BLaER1 treated with 17β-estradiol and CSF1 and Interleukin-3, amounts not matched to agents 10 nM and 100 nM (cell line): Measurements from ENCODE around the gene TPCN2.

Experiments
- H3K27ac ChIP-seq, 11 experiments: shearing (Covaris generic); formaldehyde crosslinking; 2 replicates each; pipeline ENCODE4 v1.8.1; 2022
- H3K27me3 ChIP-seq, 11 experiments: shearing (Covaris generic); formaldehyde crosslinking; 2 replicates each; pipeline ENCODE4 v1.8.1; 2022
- H3K36me3 ChIP-seq, 11 experiments: shearing (Covaris generic); formaldehyde crosslinking; 2 replicates each; pipeline ENCODE4 v1.8.1; 2022
- H3K4me1 ChIP-seq, 10 experiments: shearing (Covaris generic); formaldehyde crosslinking; 2 replicates each; pipeline ENCODE4 v1.8.1; 2022
- H3K4me2 ChIP-seq, 11 experiments: shearing (Covaris generic); formaldehyde crosslinking; 2 replicates each; pipeline ENCODE4 v1.8.1; 2022
- H3K4me3 ChIP-seq, 10 experiments: shearing (Covaris generic); formaldehyde crosslinking; 2 replicates each; pipeline ENCODE4 v1.8.1; 2022
- H3K9ac ChIP-seq, 11 experiments: shearing (Covaris generic); formaldehyde crosslinking; 2 replicates each; pipeline ENCODE4 v1.8.1; 2022
- H3K9me3 ChIP-seq, 11 experiments: shearing (Covaris generic); formaldehyde crosslinking; replicated peaks in 1 of 11; 2 replicates each; pipeline ENCODE4 v1.8.1; 2022
- H4K20me1 ChIP-seq, 11 experiments: shearing (Covaris generic); formaldehyde crosslinking; 2 replicates each; pipeline ENCODE4 v1.8.1; 2022
- Cebpa-rat ChIP-seq, 11 experiments: shearing (Covaris generic); IDR thresholded peaks; 2 replicates each; pipeline ENCODE4 v1.8.1; 2022

The TPCN2 gene

GRCh38 chr11:69166218-69167115, 117.7 kb downstream of the TPCN2 start:
- H3K27ac ChIP-seq = peak overlapping the region in 8 of 11 experiments; percentile 5 to 62 (median 40); a peak in 11 of 22 replicates
- no peak overlapping the region for H3K4me3 ChIP-seq
- 0 out of 22 replicates have a peak, but pooled peaks cover 0 to 4% (median 0%) of the 10 kb centered on the region in 11 experiments for H3K36me3 ChIP-seq
- peaks cover 18 to 20% (median 19%) of the 10 kb centered on the region in 10 experiments for H3K4me1 ChIP-seq
- H3K27me3 ChIP-seq = peaks cover 0 to 7% (median 0%) of the 10 kb centered on the region in 11 experiments; a peak in 2 of 22 replicates
- H3K9me3 ChIP-seq = peaks cover 13 to 29% (median 17%) of the 10 kb centered on the region in 11 experiments
- H4K20me1 ChIP-seq = peaks cover 0 to 20% (median 0%) of the 10 kb centered on the region in 11 experiments; a peak in 2 of 22 replicates
- H3K9ac ChIP-seq = peak overlapping the region in 7 of 11 experiments; percentile 20 to 44 (median 38); a peak in 9 of 22 replicates
- H3K4me2 ChIP-seq = peak overlapping the region; percentile 67 to 93 (median 82)
- TF ChIP-seq Cebpa-rat (IDR thresholded peaks at IDR 0.05) = no peak

- TF ChIP-seq Cebpa-rat (IDR thresholded peaks at IDR 0.05) = no peak
- Histone ChIP-seq H4K20me1 (peaks cover 0 to 20% (median 0%) of the 10 kb centered on the region in 11 experiments; a peak in 2 of 22 replicates), H3K27me3 (peaks cover 0 to 7% (median 0%) of the 10 kb centered on the region in 11 experiments; a peak in 2 of 22 replicates), H3K4me1 (peaks cover 18 to 20% (median 19%) of the 10 kb centered on the region in 10 experiments), H3K4me2 (peak overlapping the region; percentile 67 to 93 (median 82)), H3K9ac (peak overlapping the region in 5 of 11 experiments; percentile 23 to 44 (median 38); a peak in 4 of 22 replicates), H3K4me3 (no peak overlapping the region), H3K27ac (peak overlapping the region in 8 of 11 experiments; percentile 5 to 62 (median 38); a peak in 8 of 22 replicates), H3K36me3 (0 out of 22 replicates have a peak, but pooled peaks cover 0 to 4% (median 0%) of the 10 kb centered on the region in 11 experiments), H3K9me3 (peaks cover 13 to 29% (median 17%) of the 10 kb centered on the region in 11 experiments)
Observed at GRCh38 chr11:69167130-69167915, 118.6 kb downstream of the TPCN2 start.

- no peak overlapping the region for H3K9ac ChIP-seq
- peak overlapping the region in 1 of 11 experiments; percentile 87; a peak in 2 of 22 replicates for H3K4me2 ChIP-seq
- 0 out of 22 replicates have a peak, but pooled peaks cover 0 to 4% (median 0%) of the 10 kb centered on the region in 11 experiments for H3K36me3 ChIP-seq
- TF ChIP-seq Cebpa-rat (IDR thresholded peaks at IDR 0.05) = no peak
- H3K27ac ChIP-seq = peak overlapping the region in 2 of 11 experiments; percentile 29 to 62; a peak in 2 of 22 replicates
- peaks cover 18 to 20% (median 19%) of the 10 kb centered on the region in 10 experiments for H3K4me1 ChIP-seq
- peaks cover 0 to 7% (median 0%) of the 10 kb centered on the region in 11 experiments; a peak in 2 of 22 replicates for H3K27me3 ChIP-seq
- peaks cover 7 to 21% (median 13%) of the 10 kb centered on the region in 11 experiments for H3K9me3 ChIP-seq
- H4K20me1 ChIP-seq = peaks cover 0 to 20% (median 0%) of the 10 kb centered on the region in 11 experiments; a peak in 2 of 22 replicates
- no peak overlapping the region for H3K4me3 ChIP-seq
Observed at GRCh38 chr11:69167916-69168691, 119.4 kb downstream of the TPCN2 start.

- TF ChIP-seq Cebpa-rat (IDR thresholded peaks at IDR 0.05) = no peak
- H3K4me3 ChIP-seq = no peak overlapping the region
- peaks cover 0 to 7% (median 3%) of the 10 kb centered on the region in 11 experiments; a peak in 14 of 22 replicates for H3K9me3 ChIP-seq
- no peak overlapping the region for H3K4me2 ChIP-seq
- H3K36me3 ChIP-seq = no peaks in the 10 kb centered on the region
- peaks cover 0 to 7% (median 0%) of the 10 kb centered on the region in 11 experiments; a peak in 2 of 22 replicates for H3K27me3 ChIP-seq
- H3K27ac ChIP-seq = no peak overlapping the region
- no peak overlapping the region for H3K9ac ChIP-seq
- peaks cover 0 to 20% (median 0%) of the 10 kb centered on the region in 11 experiments; a peak in 2 of 22 replicates for H4K20me1 ChIP-seq
- peaks cover 18 to 20% (median 19%) of the 10 kb centered on the region in 10 experiments for H3K4me1 ChIP-seq
Observed at GRCh38 chr11:69169479-69169878, 120.7 kb downstream of the TPCN2 start.

GRCh38 chr11:69170704-69171103, 122.0 kb downstream of the TPCN2 start:
- H3K9ac ChIP-seq = no peak overlapping the region
- no peak overlapping the region for H3K27ac ChIP-seq
- H3K9me3 ChIP-seq = peaks cover 0 to 15% (median 6%) of the 10 kb centered on the region in 11 experiments; a peak in 8 of 22 replicates
- peaks cover 0 to 7% (median 0%) of the 10 kb centered on the region in 11 experiments; a peak in 2 of 22 replicates for H3K27me3 ChIP-seq
- no peak for TF ChIP-seq Cebpa-rat (IDR thresholded peaks at IDR 0.05)
- no peaks in the 10 kb centered on the region for H3K36me3 ChIP-seq
- H3K4me2 ChIP-seq = no peak overlapping the region
- peaks cover 18 to 20% (median 18%) of the 10 kb centered on the region in 10 experiments for H3K4me1 ChIP-seq
- H4K20me1 ChIP-seq = peaks cover 0 to 20% (median 0%) of the 10 kb centered on the region in 11 experiments; a peak in 2 of 22 replicates
- no peak overlapping the region for H3K4me3 ChIP-seq

- H3K4me2 ChIP-seq = no peak overlapping the region
Observed at GRCh38 chr11:69171476-69172240, 122.9 kb downstream of the TPCN2 start.

GRCh38 chr11:69172674-69173073, 123.9 kb downstream of the TPCN2 start:
- Histone ChIP-seq H3K9me3 (peaks cover 0 to 18% (median 6%) of the 10 kb centered on the region in 11 experiments; a peak in 8 of 22 replicates), H3K36me3 (no peaks in the 10 kb centered on the region)
- TF ChIP-seq Cebpa-rat (IDR thresholded peaks at IDR 0.05) = no peak

More at GRCh38 chr11:69171476-69172240, 122.9 kb downstream of the TPCN2 start:
- Histone ChIP-seq H3K36me3 (no peaks in the 10 kb centered on the region), H3K4me1 (peaks cover 9 to 10% (median 9%) of the 10 kb centered on the region in 10 experiments), H3K9ac (no peak overlapping the region), H3K27ac (no peak overlapping the region), H3K27me3 (peaks cover 0 to 7% (median 0%) of the 10 kb centered on the region in 11 experiments; a peak in 2 of 22 replicates), H4K20me1 (peaks cover 0 to 12% (median 0%) of the 10 kb centered on the region in 11 experiments; a peak in 2 of 22 replicates), H3K4me3 (no peak overlapping the region), H3K9me3 (peaks cover 0 to 18% (median 6%) of the 10 kb centered on the region in 11 experiments; a peak in 8 of 22 replicates)
- TF ChIP-seq Cebpa-rat (IDR thresholded peaks at IDR 0.05) = no peak

More at GRCh38 chr11:69172674-69173073, 123.9 kb downstream of the TPCN2 start:
- Histone ChIP-seq H3K27ac (no peak overlapping the region), H4K20me1 (peaks cover 0 to 2% (median 0%) of the 10 kb centered on the region in 11 experiments; a peak in 1 of 22 replicates), H3K27me3 (no peaks in the 10 kb centered on the region), H3K9ac (no peak overlapping the region), H3K4me2 (no peak overlapping the region; a peak in 1 of 22 replicates), H3K4me3 (no peak overlapping the region), H3K4me1 (peaks cover 0 to under 1% (median 0%) of the 10 kb centered on the region in 10 experiments; a peak in 3 of 20 replicates)
